Activated CD8-positive, alpha-beta memory T cell treated with anti-CD3 and anti-CD28 coated beads for 4 hours (primary cell): ENCODE results near the gene CD93.

Experiments used
- DNase-seq, 2 donors: peaks; one replicate each; pipeline ENCODE4 v3.0.0-alpha.2; 2020; ENCODE audit warnings: low read depth in 2 of 2

The CD93 gene

GRCh38 chr20:23083553-23084220 is 2.4 kb downstream of the CD93 start:
- no peak for DNase-seq

- DNase-seq = no peak
Observed at GRCh38 chr20:23082846-23083552, 3.1 kb downstream of the CD93 start.

- DNase-seq = no peak
Observed at GRCh38 chr20:23081263-23081819, 4.8 kb downstream of the CD93 start.

DNA sequence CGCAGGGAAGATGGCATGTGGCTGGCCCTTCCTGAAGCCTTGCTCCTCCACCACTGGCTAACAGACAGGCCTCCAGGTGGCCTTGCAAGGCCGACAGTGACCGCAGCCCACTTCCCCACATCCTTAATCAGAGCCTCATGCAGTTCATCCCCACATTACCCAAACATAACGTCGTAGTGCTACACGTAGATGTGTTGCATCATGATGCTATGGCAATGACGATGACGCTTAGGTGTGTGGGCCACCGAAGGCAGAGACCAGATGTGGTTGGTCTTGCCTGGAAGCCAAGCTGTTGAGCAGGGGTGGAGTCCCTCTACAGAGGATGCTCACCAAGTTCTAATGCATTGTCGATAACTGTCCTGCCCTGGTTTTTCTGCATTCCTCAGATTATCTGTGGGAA is 5.6 kb downstream of the CD93 start:
- DNase-seq = no peak

GRCh38 chr20:23079926-23080325 is 6.2 kb downstream of the CD93 start:
- no peak for DNase-seq

DNA sequence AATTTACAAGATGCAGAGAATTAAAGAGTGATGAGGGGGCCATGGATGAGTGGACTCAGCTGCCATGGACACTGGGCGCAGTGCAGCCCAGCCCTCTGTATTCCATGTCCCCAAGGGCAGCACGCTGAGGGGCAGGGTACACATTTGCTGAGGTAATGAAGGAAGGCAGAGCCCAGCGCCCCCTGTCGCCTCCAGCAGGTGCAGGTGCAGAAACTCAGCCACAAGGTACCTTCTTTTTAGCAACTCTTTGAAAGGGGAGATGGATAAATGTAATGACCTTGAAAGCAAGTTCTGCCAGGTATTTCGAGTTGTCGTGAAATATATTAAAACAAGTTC is 7.1 kb downstream of the CD93 start:
- no peak for DNase-seq

DNA sequence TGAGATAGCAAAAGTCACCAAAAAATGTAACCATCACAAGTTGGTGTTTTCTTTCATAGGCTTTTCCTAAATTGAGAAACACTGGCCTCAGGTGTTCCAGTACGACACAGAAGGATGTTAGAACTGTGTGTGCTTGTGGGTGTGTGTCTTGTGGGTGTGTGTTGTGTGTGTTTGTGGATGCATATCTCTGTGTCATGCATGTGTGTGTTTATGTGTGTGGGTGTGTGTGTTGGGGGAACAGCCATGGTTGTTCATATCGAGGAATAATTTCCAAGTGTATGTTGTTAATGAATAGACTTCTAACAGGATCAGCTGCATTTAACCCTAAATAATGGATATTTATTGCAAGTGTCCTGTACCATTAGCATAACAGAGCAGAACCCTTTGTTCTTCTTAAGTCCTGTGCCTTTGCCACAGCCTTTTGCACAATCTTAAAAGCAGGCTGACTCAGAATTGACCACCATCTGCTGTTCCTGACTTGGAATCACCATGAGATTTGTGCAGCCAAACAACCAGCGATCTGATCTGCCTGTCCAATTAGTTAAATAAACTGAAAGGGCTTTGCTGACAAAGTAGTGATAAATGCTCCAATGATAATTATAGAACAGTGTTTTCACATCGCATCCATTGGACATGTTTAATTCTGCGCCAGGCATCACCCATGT is 7.6 kb downstream of the CD93 start:
- DNase-seq = no peak

GRCh38 chr20:23077277-23077676 is 8.8 kb downstream of the CD93 start:
- no peak for DNase-seq

DNA sequence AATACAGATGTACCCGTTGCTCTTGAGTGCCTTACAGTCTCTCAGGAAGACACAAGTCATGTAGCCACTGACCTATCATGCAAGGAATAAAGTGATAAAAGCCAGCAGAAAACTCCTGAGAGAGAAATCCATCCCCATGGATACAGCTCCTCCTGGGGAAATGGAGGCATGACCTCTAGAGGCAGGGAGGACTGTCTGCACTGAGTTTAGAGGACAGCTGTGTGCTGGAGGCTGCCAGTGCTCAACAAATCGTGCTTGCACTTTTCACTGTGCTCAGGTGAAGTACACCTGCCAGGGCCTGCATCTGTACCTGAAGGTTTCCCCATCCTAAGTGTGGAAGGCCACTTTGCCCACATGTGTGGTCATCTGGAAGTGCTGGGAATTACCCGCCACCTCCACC is 12.1 kb downstream of the CD93 start:
- no peak for DNase-seq

- DNase-seq = no peak
Observed at GRCh38 chr20:23072892-23073586, 13.1 kb downstream of the CD93 start.

DNA sequence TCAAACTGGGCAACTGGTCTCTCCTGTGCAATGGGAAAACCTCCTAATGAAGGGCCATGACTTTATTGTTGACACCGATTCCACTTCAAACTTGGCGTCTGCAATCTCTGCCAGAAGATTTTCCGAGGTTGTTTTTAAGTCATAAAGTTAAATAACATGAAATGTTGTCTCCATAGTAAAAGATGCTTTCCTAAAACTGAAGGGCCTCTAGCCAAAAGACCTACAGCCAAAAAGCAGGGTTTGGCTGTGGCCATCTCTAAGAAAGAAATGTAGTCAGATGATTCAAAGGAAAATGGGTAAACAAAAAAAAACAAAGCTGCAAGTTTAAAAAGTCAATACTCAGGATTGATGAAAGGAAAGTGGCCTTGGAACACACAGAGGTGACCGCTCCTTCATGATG is 14.1 kb downstream of the CD93 start:
- no peak for DNase-seq

- DNase-seq = no peak
Observed at GRCh38 chr20:23071398-23071797, 14.7 kb downstream of the CD93 start.

DNA sequence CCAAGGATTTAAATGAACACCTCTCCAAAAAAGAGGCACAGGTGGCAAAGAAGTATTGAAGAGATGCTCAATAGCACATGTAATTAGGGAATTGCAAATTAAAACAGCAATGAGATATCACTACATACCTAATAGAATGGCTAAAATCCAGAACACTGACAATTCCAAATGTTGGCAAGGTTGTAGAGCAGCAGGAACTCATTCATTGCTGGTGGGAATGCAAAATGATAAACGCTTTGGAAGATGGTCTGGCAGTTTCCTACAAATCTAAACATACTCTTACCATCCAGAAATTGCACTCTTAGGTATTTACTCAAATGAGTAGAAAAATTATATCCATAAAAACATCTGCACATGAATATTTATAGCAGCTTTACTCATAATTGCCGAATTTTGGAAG is 17.0 kb downstream of the CD93 start:
- no peak for DNase-seq

GRCh38 chr20:23068283-23068682 is 17.8 kb downstream of the CD93 start:
- no peak for DNase-seq

DNA sequence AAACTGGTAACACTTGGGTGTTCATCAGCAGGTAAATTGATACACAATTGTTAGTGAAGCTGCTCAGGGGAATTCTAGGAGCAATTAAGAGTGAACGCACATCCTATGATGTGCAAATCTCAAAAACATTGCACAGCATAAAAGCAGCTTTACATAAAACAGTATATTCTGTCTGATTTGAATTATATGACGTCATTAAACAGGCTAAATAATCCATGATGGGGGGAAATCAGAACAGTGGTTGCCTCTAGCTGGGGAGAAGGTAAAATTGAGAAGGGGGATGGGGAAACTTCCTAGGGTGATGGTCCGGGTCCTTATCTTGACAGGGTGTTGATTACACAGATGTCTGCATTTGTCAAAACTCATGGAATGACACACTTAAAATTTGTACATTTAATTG is 19.4 kb downstream of the CD93 start:
- DNase-seq = no peak

GRCh38 chr20:23065266-23066201 is 20.6 kb downstream of the CD93 start:
- DNase-seq = no peak

DNA sequence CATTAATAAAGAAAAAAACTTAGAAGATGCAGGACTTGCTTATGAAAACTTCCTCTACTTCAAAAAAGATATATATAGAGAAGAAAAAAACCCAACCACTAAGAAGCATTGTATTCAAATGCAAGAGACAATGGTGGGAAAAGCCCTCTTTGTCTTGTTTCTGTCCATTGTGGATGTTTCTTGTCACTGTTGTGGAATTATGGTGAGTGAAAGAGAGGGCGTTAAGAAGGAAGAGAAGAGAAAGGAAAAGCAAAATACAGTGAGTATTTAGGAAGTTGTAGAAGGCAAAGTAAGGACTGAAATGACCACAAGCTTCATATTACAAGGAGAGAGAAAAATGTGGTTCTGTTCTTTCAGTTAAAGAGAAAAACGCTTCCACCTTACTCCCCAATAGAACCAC is 22.5 kb downstream of the CD93 start:
- no peak for DNase-seq

- no peak for DNase-seq
Observed at GRCh38 chr20:23063168-23063567, 23.0 kb downstream of the CD93 start.

- no peak for DNase-seq
Observed at GRCh38 chr20:23062632-23063031, 23.5 kb downstream of the CD93 start.

- no peak for DNase-seq
Observed at GRCh38 chr20:23061734-23062561, 24.2 kb downstream of the CD93 start.
